Measurements from ENCODE around the gene DOLPP1.

DNA sequence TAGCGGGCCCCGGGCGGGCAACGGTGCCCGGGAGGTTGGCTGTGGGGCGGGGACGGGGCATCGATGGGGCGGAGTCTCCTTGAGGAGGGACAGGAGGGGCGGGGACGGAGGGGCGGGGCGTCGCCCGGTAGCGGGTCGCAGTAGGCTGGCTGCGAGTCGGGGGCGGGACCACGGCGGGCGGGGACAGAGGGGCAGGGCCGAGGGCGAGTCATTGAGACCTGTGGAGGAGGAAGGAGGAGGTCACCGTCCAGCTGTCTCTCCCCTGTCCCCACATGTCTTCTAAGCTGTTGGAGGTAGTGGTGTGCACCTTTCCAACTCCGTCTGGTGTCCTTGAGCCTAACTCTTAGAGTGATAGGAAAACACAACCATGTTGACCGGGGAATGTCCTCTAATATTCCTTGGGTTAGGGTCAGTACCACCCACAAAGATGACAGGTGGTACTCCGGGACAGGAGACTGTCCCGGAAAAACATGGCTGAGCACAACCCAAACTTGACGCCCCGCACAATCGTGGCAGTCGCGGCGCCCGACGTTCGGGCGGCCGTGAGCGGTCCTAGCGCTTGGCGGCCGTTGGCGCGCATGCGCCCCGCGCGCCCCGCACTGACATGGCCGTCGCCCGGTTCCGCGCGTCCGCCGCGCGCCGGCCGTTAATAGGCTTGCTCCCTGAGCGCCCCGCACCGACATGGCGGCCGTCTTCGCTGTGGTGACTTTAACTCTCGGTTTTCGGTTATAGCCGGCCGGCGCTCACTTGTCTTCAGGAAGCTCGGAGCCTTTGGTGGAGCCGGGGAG, 30.0 kb downstream of the DOLPP1 start, which contains the start of the genes CRAT and PTPA:
- TF ChIP-seq, protein P1, sequence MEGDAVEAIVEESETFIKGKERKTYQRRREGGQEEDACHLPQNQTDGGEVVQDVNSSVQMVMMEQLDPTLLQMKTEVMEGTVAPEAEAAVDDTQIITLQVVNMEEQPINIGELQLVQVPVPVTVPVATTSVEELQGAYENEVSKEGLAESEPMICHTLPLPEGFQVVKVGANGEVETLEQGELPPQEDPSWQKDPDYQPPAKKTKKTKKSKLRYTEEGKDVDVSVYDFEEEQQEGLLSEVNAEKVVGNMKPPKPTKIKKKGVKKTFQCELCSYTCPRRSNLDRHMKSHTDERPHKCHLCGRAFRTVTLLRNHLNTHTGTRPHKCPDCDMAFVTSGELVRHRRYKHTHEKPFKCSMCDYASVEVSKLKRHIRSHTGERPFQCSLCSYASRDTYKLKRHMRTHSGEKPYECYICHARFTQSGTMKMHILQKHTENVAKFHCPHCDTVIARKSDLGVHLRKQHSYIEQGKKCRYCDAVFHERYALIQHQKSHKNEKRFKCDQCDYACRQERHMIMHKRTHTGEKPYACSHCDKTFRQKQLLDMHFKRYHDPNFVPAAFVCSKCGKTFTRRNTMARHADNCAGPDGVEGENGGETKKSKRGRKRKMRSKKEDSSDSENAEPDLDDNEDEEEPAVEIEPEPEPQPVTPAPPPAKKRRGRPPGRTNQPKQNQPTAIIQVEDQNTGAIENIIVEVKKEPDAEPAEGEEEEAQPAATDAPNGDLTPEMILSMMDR (IDR thresholded peaks at IDR 0.05; ENCODE audit: poor library complexity, severe bottlenecking), result peak; percentile 34
- peak; percentile 42 for TF ChIP-seq TAF1 (IDR thresholded peaks at IDR 0.05; ENCODE audit: low read depth)
